DMS114 treated with DMSO at 0.1 percent for 48 hours (cell line): Measurements from ENCODE around the gene FAM117B.
"Not testable (repeated sequence)": the region's sequence is repeated elsewhere in the genome, so short reads cannot be mapped to it uniquely, and the experiment has no call there.

Source experiments
- DNase-seq: peaks from one replicate; lab custom pipeline; 2025; ENCODE audit not compliant: unreplicated experiment; lab: John Stamatoyannopoulos, UW

The FAM117B gene

GRCh38 chr2:202636213-202636513, 1.4 kb downstream of the FAM117B start:
- no peak for DNase-seq

- no peak for DNase-seq
Observed at GRCh38 chr2:202638721-202639120, 4.0 kb downstream of the FAM117B start.

- no peak for DNase-seq
Observed at GRCh38 chr2:202639231-202639630, 4.5 kb downstream of the FAM117B start.

GRCh38 chr2:202642567-202642966, 7.8 kb downstream of the FAM117B start:
- no peak for DNase-seq

- no peak for DNase-seq
Observed at GRCh38 chr2:202643012-202643858, 8.5 kb downstream of the FAM117B start.

- DNase-seq, result no peak
Observed at GRCh38 chr2:202652119-202652518, 17.4 kb downstream of the FAM117B start.

- no peak for DNase-seq
Observed at GRCh38 chr2:202653890-202654289, 19.1 kb downstream of the FAM117B start.

- no peak for DNase-seq
Observed at GRCh38 chr2:202657876-202658275, 23.1 kb downstream of the FAM117B start.

- DNase-seq, result no peak
Observed at GRCh38 chr2:202660796-202661195, 26.0 kb downstream of the FAM117B start.

- DNase-seq, result no peak
Observed at GRCh38 chr2:202669841-202670240, 35.1 kb downstream of the FAM117B start.

- no peak for DNase-seq
Observed at GRCh38 chr2:202671317-202672035, 36.7 kb downstream of the FAM117B start.

GRCh38 chr2:202675097-202675496, 40.3 kb downstream of the FAM117B start:
- not testable (repeated sequence) for DNase-seq

GRCh38 chr2:202679980-202680379, 45.2 kb downstream of the FAM117B start:
- DNase-seq, result no peak

GRCh38 chr2:202680512-202680911, 45.7 kb downstream of the FAM117B start:
- no peak for DNase-seq

- no peak for DNase-seq
Observed at GRCh38 chr2:202681688-202682205, 47.0 kb downstream of the FAM117B start.

- DNase-seq, result no peak
Observed at GRCh38 chr2:202682274-202682673, 47.5 kb downstream of the FAM117B start.

- DNase-seq, result no peak
Observed at GRCh38 chr2:202687276-202687675, 52.5 kb downstream of the FAM117B start.

GRCh38 chr2:202689459-202689858, 54.7 kb downstream of the FAM117B start:
- no peak for DNase-seq

GRCh38 chr2:202689898-202690297, 55.1 kb downstream of the FAM117B start:
- no peak for DNase-seq

GRCh38 chr2:202690321-202690900, 55.6 kb downstream of the FAM117B start:
- DNase-seq, result no peak

- no peak for DNase-seq
Observed at GRCh38 chr2:202693503-202693902, 58.7 kb downstream of the FAM117B start.

- no peak for DNase-seq
Observed at GRCh38 chr2:202695166-202695565, 60.4 kb downstream of the FAM117B start.
